ENCODE measurements around the gene CDK17.
"Not testable (repeated sequence)": the region's sequence is repeated elsewhere in the genome, so short reads cannot be mapped to it uniquely, and the experiment has no call there.

GRCh38 chr12:96432496-96433321 lies 32.5 kb upstream of the CDK17 start:
- not testable (repeated sequence) for TF ChIP-seq CTCF, POLR2A (IDR thresholded peaks at IDR 0.05)

All from uterus (tissue), 2 donors.